GM06990 (cell line): ENCODE results near the gene ZNF746.

Source experiments
- DNase-seq: peaks from one replicate; pipeline ENCODE4 v3.0.0-alpha.2; 2011; ENCODE audit not compliant: insufficient read length; ENCODE audit errors: extremely low read depth
- H3K27me3 ChIP-seq: replicated peaks from 2 replicates; pipeline ENCODE4 v1.6.0; 2011; ENCODE audit warnings: low read length; ENCODE audit not compliant: control insufficient read depth, insufficient read depth
- H3K36me3 ChIP-seq: 2 replicates; pipeline ENCODE4 v1.5.1; 2011; ENCODE audit warnings: low read length; ENCODE audit not compliant: control insufficient read depth, insufficient read depth
- H3K4me3 ChIP-seq: replicated peaks from 2 replicates; pipeline ENCODE4 v1.5.1; 2011; ENCODE audit warnings: low read depth, mild to moderate bottlenecking, control low read depth, low read length
- TF ChIP-seq, protein P1 (sequence below): IDR thresholded peaks from 2 replicates; pipeline ENCODE4 v1.5.1; 2011; ENCODE audit warnings: low read length, control low read depth, mild to moderate bottlenecking, inconsistent platforms; ENCODE audit not compliant: insufficient read depth, poor library complexity, severe bottlenecking

ZNF746 gene

DNA sequence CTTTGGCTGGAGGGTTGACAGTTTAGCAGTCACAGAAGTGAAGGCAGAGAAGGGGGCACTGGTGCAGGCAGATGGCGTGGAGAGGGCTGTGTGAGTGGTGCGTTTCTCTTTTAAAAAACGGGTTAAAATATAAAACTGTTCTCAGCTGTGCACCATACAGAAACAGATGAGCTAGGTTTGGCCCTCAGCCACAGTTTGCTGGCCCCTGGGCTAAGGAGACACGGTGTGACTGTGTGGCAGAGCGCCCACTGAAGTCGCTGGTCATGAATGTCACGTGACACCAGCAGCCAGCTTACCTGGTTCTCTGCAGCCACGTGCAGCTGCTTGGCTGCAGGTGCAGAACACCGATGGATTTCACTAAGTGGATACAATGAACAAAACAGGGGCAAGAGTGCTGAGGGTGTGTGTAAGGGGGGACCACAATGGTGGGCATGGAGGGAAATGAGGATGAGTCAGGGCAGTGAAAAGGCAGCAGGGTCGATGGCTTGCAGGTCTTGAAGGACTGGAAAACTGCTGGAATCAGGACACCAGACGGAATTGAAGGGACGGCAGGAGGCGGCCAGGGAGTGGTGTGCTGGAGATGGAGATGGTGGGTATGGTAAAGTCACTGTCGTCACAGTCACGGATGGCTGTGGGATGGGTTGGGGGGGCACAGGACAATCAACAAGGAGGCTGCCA is 7.4 kb downstream of the ZNF746 start:
- Histone ChIP-seq H3K4me3 (no peak overlapping the region), H3K27me3 (no peaks in the 10 kb centered on the region), H3K36me3 (peaks cover 28% of the 10 kb centered on the region)
- DNase-seq, result no peak
- TF ChIP-seq, protein P1, sequence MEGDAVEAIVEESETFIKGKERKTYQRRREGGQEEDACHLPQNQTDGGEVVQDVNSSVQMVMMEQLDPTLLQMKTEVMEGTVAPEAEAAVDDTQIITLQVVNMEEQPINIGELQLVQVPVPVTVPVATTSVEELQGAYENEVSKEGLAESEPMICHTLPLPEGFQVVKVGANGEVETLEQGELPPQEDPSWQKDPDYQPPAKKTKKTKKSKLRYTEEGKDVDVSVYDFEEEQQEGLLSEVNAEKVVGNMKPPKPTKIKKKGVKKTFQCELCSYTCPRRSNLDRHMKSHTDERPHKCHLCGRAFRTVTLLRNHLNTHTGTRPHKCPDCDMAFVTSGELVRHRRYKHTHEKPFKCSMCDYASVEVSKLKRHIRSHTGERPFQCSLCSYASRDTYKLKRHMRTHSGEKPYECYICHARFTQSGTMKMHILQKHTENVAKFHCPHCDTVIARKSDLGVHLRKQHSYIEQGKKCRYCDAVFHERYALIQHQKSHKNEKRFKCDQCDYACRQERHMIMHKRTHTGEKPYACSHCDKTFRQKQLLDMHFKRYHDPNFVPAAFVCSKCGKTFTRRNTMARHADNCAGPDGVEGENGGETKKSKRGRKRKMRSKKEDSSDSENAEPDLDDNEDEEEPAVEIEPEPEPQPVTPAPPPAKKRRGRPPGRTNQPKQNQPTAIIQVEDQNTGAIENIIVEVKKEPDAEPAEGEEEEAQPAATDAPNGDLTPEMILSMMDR, result no peak

DNA sequence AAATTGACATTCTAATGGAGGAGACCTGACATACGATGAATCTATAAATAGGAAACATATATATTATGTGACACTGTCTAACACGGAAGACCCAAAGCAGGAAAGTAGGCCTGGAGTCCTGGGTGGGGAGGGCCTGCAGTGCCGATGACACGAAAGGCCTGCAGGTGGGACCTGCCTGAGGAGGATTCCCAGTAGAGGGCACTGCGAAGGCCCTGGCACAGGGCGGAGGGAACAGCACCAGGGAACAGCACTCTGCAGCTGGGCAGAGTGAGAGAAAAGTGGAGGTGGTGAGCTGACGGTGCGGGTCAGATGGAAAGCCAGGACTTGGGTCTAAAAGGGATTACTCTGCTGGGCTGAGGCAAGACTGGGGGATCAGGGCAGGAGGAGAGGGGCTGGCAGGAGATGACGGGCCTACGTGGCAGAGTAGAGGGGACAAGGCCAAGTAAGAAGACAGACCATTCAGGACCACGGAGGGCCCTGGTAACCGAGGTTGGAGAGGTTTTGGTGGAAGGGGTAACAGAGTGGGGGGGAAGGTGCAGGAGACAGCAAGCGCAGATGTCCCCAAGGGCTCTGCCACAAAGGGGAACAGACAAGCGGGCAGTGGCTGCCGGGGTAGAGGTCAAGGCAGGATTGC is 8.1 kb downstream of the ZNF746 start:
- no peak overlapping the region for H3K4me3 ChIP-seq
- DNase-seq, result no peak
- peaks cover 28% of the 10 kb centered on the region for H3K36me3 ChIP-seq
- TF ChIP-seq, protein P1, result peak; percentile 28
- no peaks in the 10 kb centered on the region for H3K27me3 ChIP-seq

DNA sequence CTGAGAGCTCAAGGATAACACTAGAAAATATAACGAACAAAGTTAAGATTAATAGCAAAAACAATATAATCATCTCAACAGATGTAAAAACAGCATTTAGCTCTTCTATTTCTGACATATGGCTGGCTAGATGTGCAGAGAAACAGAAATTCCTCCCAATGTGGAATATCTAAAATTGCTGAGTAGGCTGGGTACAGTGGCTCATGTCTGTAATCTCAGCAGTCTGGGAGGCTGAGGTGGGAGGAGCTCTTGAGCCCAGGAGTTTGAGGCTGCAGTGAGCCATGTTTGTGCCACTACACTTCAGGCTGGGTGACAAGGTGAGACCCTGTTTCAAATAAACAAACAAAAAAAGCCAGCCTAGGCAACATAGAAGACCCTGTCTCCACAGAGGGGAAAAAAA is 18.0 kb downstream of the ZNF746 start:
- no peak for DNase-seq
- H3K36me3 ChIP-seq, result peaks cover 30% of the 10 kb centered on the region
- no peaks in the 10 kb centered on the region for H3K27me3 ChIP-seq
- H3K4me3 ChIP-seq, result no peak overlapping the region
- TF ChIP-seq, protein P1, result no peak

DNA sequence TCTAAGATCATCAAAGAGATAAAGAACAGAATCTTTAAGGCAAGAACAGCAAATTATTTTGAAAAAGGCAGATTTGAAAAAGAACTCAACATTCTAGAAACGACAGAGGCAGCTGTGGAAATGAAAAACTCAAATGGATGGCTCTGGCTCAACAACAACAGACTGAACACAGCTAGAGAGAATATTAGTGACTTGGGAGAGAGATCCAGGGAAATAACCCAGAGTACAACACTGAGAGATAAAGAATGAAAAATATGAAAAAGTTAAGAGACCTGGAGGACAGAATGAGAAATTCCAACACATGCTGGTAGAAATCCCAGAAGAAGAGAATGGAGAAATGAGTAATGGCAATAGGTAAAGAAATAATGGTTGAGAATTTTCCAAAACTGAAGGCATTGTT is 18.9 kb downstream of the ZNF746 start:
- TF ChIP-seq, protein P1, result no peak
- H3K4me3 ChIP-seq, result no peak overlapping the region
- peaks cover 32% of the 10 kb centered on the region for H3K36me3 ChIP-seq
- no peak for DNase-seq
- no peaks in the 10 kb centered on the region for H3K27me3 ChIP-seq

DNA sequence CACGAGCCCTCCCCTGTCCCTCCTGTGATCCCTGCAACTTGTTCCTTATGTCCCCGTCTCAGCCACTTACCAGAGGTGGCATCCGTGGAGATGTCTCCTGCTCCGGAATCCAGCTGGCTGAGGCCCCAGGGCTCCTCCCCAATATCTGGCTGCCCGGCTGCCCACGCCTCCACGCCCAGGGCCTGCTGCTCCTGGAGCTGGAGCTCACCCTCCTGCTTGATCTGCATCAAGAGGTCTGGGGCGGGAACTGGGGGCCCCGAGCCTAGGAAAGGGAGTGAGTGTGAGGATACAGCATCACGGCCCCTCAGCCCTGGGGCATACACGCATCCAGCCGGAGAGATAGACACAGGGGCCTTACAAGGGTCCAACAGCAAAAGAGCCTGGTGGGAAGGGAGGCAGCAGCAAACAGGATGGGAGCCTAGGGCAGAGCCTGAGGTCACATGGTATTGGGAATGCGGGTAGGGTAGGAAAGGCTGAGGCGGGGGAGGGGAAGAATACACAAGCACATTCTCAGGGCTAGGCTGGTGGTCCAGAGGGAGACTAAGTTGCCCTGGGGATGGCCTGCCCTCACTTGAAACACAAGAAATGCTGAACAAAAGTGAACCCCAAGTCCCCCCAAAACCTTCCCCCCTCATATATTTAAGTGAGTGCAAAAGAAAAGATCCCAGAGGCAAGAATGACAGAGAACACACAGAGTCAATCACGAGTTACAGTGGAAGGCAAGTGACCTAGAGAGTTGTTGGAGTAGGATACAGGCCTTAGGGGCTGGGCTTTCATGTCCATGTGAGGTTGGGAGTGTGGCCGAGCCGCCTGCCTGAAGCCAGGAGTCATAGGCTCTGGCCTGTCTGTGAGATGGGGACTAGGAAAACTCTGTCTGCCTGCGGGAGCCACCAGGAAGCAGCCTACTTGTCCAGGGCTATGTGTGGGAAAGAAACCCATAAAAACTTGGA is 19.8 kb downstream of the ZNF746 start:
- Histone ChIP-seq H3K4me3 (no peak overlapping the region), H3K36me3 (peaks cover 36% of the 10 kb centered on the region), H3K27me3 (no peaks in the 10 kb centered on the region)
- no peak for DNase-seq
- TF ChIP-seq, protein P1, result no peak
